K562 (cell line): Measurements from ENCODE around the gene KHNYN. TPM values are rescaled to one million over a fixed set of nuclear protein-coding genes. Genes with fewer than 3 reads are reported as not detected.

Experiments
- ARNT ChIP-seq, 2 experiments: fragments of 450-650 bp; IDR thresholded peaks; 2 replicates each; pipeline ENCODE4 v1.6.1; 2016; ENCODE audit warnings: mild to moderate bottlenecking in 1 of 2
- CTBP1 ChIP-seq: fragments of 450-650 bp; IDR thresholded peaks from 2 replicates; pipeline ENCODE4 v1.6.1; 2016; ENCODE audit warnings: borderline replicate concordance
- CXXC5 ChIP-seq: fragments of 250-450 bp; sonication (Bioruptor Pico); IDR thresholded peaks from 2 replicates; pipeline ENCODE4 v1.8.0; 2022; ENCODE audit warnings: inconsistent platforms, mild to moderate bottlenecking, moderate library complexity
- ELF4 ChIP-seq: fragments of 450-650 bp; formaldehyde crosslinking; IDR thresholded peaks from 2 replicates; pipeline ENCODE4 v1.4.0; 2022; ENCODE audit warnings: missing genetic modification characterization
- GATAD2B ChIP-seq: fragments of 450-650 bp; IDR thresholded peaks from 2 replicates; pipeline ENCODE4 v1.6.1; 2017; ENCODE audit warnings: mild to moderate bottlenecking, borderline replicate concordance
- HNRNPLL ChIP-seq: fragments of 200-400 bp; formaldehyde crosslinking; IDR thresholded peaks from 2 replicates; pipeline ENCODE4 v1.6.1; 2017; ENCODE audit warnings: low read length, low read depth, mild to moderate bottlenecking; ENCODE audit not compliant: poor library complexity, severe bottlenecking
- JUND ChIP-seq, 2 experiments: IDR thresholded peaks; 2 replicates in 1 of 2; 3 replicates in 1 of 2; pipeline ENCODE4 v1.6.1; 2011; ENCODE audit warnings: borderline replicate concordance in 2 of 2, low read depth in 2 of 2, low read length in 2 of 2, improper control_type of control experiment in 1 of 2, missing biosample characterization in 1 of 2, missing genetic modification characterization in 1 of 2, missing genetic modification reagents in 1 of 2
- MCM2 ChIP-seq: fragments of 450-650 bp; IDR thresholded peaks from 2 replicates; pipeline ENCODE4 v1.6.1; 2017; ENCODE audit warnings: low read depth, mild to moderate bottlenecking
- OTX1 ChIP-seq: fragments of 450-650 bp; formaldehyde crosslinking; IDR thresholded peaks from 2 replicates; pipeline ENCODE4 v1.4.0; 2022; ENCODE audit warnings: mild to moderate bottlenecking
- PHF20 ChIP-seq: fragments of 450-650 bp; IDR thresholded peaks from 2 replicates; pipeline ENCODE4 v1.6.1; 2018; ENCODE audit not compliant: partially characterized antibody
- POLR2H ChIP-seq: IDR thresholded peaks from 2 replicates; pipeline ENCODE4 v1.6.1; 2016; ENCODE audit warnings: missing genetic modification characterization, low read depth, mild to moderate bottlenecking, control low read depth, missing compliant biosample characterization, moderate library complexity
- RB1 ChIP-seq: fragments of 450-650 bp; IDR thresholded peaks from 2 replicates; pipeline ENCODE4 v1.6.1; 2017; ENCODE audit warnings: low read depth, mild to moderate bottlenecking
- RBBP5 ChIP-seq: fragments of 200-600 bp; sonication (generic); IDR thresholded peaks from 2 replicates; pipeline ENCODE4 v1.6.1; 2012; ENCODE audit warnings: borderline replicate concordance, mild to moderate bottlenecking, low read length, control low read depth, inconsistent platforms; ENCODE audit not compliant: insufficient read depth, poor library complexity, severe bottlenecking
- ZBTB7A ChIP-seq: IDR thresholded peaks from 2 replicates; pipeline ENCODE4 v1.6.1; 2011; ENCODE audit warnings: low read depth, mild to moderate bottlenecking, low read length, moderate library complexity, borderline replicate concordance; ENCODE audit not compliant: control insufficient read depth
- ZNF445 ChIP-seq: fragments of 250-450 bp; sonication (Bioruptor Pico); IDR thresholded peaks from 2 replicates; pipeline ENCODE4 v1.4.0; 2020; ENCODE audit warnings: low read depth, mild to moderate bottlenecking, moderate library complexity
- ZNF766 ChIP-seq: fragments of 200-800 bp; sonication (Bioruptor generic); conservative IDR thresholded peaks from 2 replicates; pipeline ENCODE4 v1.6.1; 2016; ENCODE audit warnings: missing genetic modification characterization, missing compliant biosample characterization
- ZNF79 ChIP-seq: fragments of 250-450 bp; sonication (Bioruptor Pico); IDR thresholded peaks from 2 replicates; pipeline ENCODE4 v1.4.0; 2020; ENCODE audit warnings: low read depth, mild to moderate bottlenecking, moderate library complexity
- polyA plus RNA-seq, 8 experiments: library from polyadenylated mRNA; depleted of rRNA in 4 of 8; stranded (reverse) in 5 of 8; unstranded in 3 of 8; fragments of >200 nt; fragmentation: Nextera tagmentation in 2 of 8; fragmentation: Illumina TruSeq in 1 of 8; extraction: Ambion mirVana in 2 of 8; extraction: Trizol in 1 of 8; gene quantifications; 2 replicates each; pipeline versions ENCODE4 v1.2.1 to v1.2.3, GENCODE V29; 2011 to 2014; ENCODE audit warnings: inconsistent platforms in 1 of 8, missing spikeins in 1 of 8
- total RNA-seq, 7 experiments: library from RNA; depleted of rRNA in 6 of 7; stranded (reverse); fragments of >200 nt in 6 of 7; fragmentation: Illumina TruSeq in 2 of 7; extraction: Trizol in 2 of 7; gene quantifications; 2 replicates each; pipeline versions ENCODE4 v1.2.1 to v1.2.3, GENCODE V29; 2011 to 2021; ENCODE audit warnings: low replicate concordance in 1 of 7
- TF ChIP-seq, protein P1 (sequence below): fragments of 250-450 bp; sonication (Bioruptor Pico); IDR thresholded peaks from 2 replicates; pipeline ENCODE4 v1.8.0; 2022; ENCODE audit warnings: moderate library complexity, mild to moderate bottlenecking, inconsistent platforms
- TF ChIP-seq, protein P2 (sequence below): sonication (generic); formaldehyde crosslinking; IDR thresholded peaks from 2 replicates; pipeline ENCODE4 v1.8.0; 2023; ENCODE audit warnings: mild to moderate bottlenecking, missing genetic modification reagents
- TF ChIP-seq, protein P3 (sequence below): fragments of 200-800 bp; sonication (Bioruptor generic); IDR thresholded peaks from 2 replicates; pipeline ENCODE4 v1.6.1; 2017; ENCODE audit warnings: missing genetic modification characterization, missing compliant biosample characterization

The KHNYN gene
- total and polyA plus RNA-seq, 9 of the 15 experiments (the other 6 are each of a cell fraction or from before 2014, with no cell fraction given), result 0.76 to 26.0 (median 14.1) TPM

DNA sequence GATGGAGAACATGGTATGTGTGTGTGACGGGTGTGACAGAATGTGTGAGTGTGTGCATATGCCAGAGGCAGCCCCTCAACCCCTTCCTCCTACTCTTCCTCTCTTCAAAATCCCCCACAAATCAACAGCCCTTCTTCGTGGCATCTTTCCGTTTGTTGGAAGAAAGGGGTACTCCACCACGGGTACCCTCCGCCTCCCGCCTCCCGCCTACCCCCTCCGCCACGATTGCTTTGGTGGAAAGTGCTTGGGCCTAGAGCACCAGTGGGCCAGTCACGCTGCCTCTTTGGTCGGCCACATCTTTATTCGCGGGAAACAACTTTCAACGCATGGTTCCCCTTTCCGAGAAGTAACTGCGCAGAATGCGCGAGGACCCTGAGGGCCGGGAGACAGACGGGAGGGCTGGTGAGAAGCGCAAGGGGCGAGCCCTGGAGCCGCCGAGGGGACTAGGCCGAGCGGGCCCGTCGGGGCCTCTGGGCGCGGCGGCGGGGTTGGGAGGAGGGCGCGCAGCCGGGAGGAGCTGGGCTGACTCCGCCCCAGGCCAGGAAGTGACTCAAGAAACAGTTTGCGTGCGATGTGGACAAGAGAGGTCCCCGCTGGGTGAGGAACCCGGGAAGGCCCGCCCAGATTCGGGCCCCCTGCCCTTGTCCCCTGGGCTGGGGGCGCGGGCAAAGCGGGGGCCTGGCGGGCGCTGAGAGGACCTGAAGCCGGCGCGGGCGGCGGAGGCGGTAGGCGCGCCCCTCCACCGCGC lies at the start of gene KHNYN, which contains the start of gene CBLN3 (continued):
- TF ChIP-seq ZBTB7A (peak; percentile 82; the same call in 1 of the 2 replicates), ZNF445 (CRISPR knock-in tag) (no peak), JUND (IDR thresholded peaks at IDR 0.05; ENCODE audit: borderline replicate concordance, low read depth, low read length) (peak; percentile 37; the same call in 1 of the 2 replicates), JUND (tag; IDR thresholded peaks at IDR 0.05; ENCODE audit: borderline replicate concordance, low read depth, low read length) (no peak), CTBP1 (peak; percentile 17; the same call in 1 of the 2 replicates), GATAD2B (peak; percentile 88; the same call in 1 of the 2 replicates), ZNF79 (CRISPR knock-in tag) (no peak), ZNF766 (CRISPR knock-in tag) (no peak), MCM2 (no peak), RB1 (0 out of 2 replicates have a peak, but pooled peaks have one; percentile 24), OTX1 (no peak), POLR2H (tag) (peak; percentile 85), ARNT (IDR thresholded peaks at IDR 0.05) (no peak), PHF20 (peak; percentile 41), HNRNPLL (peak; percentile 76), ELF4 (CRISPR knock-in tag) (0 out of 2 replicates have a peak, but pooled peaks have one; percentile 65), RBBP5 (peak; percentile 48), CXXC5 (CRISPR knock-in tag) (peak; percentile 77)
- TF ChIP-seq, protein P1, sequence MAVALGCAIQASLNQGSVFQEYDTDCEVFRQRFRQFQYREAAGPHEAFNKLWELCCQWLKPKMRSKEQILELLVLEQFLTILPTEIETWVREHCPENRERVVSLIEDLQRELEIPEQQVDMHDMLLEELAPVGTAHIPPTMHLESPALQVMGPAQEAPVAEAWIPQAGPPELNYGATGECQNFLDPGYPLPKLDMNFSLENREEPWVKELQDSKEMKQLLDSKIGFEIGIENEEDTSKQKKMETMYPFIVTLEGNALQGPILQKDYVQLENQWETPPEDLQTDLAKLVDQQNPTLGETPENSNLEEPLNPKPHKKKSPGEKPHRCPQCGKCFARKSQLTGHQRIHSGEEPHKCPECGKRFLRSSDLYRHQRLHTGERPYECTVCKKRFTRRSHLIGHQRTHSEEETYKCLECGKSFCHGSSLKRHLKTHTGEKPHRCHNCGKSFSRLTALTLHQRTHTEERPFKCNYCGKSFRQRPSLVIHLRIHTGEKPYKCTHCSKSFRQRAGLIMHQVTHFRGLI (CRISPR knock-in tag), result no peak
- TF ChIP-seq, protein P2, sequence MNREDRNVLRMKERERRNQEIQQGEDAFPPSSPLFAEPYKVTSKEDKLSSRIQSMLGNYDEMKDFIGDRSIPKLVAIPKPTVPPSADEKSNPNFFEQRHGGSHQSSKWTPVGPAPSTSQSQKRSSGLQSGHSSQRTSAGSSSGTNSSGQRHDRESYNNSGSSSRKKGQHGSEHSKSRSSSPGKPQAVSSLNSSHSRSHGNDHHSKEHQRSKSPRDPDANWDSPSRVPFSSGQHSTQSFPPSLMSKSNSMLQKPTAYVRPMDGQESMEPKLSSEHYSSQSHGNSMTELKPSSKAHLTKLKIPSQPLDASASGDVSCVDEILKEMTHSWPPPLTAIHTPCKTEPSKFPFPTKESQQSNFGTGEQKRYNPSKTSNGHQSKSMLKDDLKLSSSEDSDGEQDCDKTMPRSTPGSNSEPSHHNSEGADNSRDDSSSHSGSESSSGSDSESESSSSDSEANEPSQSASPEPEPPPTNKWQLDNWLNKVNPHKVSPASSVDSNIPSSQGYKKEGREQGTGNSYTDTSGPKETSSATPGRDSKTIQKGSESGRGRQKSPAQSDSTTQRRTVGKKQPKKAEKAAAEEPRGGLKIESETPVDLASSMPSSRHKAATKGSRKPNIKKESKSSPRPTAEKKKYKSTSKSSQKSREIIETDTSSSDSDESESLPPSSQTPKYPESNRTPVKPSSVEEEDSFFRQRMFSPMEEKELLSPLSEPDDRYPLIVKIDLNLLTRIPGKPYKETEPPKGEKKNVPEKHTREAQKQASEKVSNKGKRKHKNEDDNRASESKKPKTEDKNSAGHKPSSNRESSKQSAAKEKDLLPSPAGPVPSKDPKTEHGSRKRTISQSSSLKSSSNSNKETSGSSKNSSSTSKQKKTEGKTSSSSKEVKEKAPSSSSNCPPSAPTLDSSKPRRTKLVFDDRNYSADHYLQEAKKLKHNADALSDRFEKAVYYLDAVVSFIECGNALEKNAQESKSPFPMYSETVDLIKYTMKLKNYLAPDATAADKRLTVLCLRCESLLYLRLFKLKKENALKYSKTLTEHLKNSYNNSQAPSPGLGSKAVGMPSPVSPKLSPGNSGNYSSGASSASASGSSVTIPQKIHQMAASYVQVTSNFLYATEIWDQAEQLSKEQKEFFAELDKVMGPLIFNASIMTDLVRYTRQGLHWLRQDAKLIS (CRISPR knock-in tag), result no peak
- TF ChIP-seq, protein P3, sequence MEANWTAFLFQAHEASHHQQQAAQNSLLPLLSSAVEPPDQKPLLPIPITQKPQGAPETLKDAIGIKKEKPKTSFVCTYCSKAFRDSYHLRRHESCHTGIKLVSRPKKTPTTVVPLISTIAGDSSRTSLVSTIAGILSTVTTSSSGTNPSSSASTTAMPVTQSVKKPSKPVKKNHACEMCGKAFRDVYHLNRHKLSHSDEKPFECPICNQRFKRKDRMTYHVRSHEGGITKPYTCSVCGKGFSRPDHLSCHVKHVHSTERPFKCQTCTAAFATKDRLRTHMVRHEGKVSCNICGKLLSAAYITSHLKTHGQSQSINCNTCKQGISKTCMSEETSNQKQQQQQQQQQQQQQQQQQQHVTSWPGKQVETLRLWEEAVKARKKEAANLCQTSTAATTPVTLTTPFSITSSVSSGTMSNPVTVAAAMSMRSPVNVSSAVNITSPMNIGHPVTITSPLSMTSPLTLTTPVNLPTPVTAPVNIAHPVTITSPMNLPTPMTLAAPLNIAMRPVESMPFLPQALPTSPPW (CRISPR knock-in tag), result peak; percentile 64
